ENCODE measurements around the gene HSPBP1. TPM values are rescaled to one million over a fixed set of nuclear protein-coding genes. Genes with fewer than 3 reads are reported as not detected.
A peak's percentile ranks its signal among the peaks of the same experiment; 100 is the strongest.

Gene HSPBP1
- total and polyA plus RNA-seq, 9 of the 15 experiments (the other 6 are each of a cell fraction or from before 2014, with no cell fraction given): 0.83 to 81.3 (median 21.8) TPM

DNA sequence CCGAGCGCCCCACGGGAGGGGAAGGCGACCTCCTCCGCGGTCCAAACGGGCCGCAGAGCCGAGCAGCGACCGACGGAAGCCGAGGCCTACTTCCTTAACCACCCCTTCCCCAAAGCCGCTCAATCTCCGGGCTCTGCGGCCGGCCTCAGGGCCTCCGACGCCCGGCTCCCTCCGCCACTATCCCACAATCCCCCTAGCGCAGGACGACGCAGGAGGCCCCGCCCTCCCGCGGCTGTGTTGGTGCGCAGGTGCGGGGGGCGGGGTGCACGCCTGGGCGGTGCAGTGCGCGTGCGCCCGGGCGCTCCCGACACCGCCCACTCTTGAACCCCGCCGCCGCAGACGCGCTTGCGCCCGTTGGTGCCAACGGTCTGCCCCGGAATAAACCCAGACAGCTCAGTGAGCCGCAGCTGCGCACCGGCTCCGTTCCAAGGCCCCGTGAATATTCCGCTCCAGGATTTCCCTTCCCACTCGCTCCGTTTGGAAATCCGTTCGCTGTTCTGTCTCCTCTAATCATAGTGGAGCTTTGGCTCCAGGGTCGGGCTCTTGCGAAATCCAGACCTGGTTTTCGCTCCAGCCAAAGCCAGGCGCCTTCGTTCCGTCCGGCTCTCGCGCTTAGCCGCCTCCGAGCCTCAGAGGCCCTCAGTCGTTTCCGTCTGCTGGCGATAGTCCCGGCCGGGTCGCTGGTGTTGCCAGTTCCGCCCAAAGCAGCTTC, 20.9 kb downstream of the HSPBP1 start, which contains the start of gene PPP6R1 (continued):
- TF ChIP-seq, protein P1, sequence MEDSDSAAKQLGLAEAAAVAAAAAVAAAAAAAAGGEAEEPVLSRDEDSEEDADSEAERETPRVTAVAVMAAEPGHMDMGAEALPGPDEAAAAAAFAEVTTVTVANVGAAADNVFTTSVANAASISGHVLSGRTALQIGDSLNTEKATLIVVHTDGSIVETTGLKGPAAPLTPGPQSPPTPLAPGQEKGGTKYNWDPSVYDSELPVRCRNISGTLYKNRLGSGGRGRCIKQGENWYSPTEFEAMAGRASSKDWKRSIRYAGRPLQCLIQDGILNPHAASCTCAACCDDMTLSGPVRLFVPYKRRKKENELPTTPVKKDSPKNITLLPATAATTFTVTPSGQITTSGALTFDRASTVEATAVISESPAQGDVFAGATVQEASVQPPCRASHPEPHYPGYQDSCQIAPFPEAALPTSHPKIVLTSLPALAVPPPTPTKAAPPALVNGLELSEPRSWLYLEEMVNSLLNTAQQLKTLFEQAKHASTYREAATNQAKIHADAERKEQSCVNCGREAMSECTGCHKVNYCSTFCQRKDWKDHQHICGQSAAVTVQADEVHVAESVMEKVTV (CRISPR knock-in tag; IDR thresholded peaks at IDR 0.05): peak; percentile 55
- TF ChIP-seq CBFA2T2 (conservative IDR thresholded peaks at IDR 0.05): peak; percentile 32; the same call in 1 of the 2 replicates
- no peak for TF ChIP-seq KAT8 (IDR thresholded peaks at IDR 0.05; ENCODE audit: low read depth)
- TF ChIP-seq ZHX1 (conservative IDR thresholded peaks at IDR 0.05; ENCODE audit: low read length): peak; percentile 82; the same call in 1 of the 2 replicates
- peak; percentile 86 for TF ChIP-seq GATAD2B (IDR thresholded peaks at IDR 0.05; ENCODE audit: borderline replicate concordance)
- TF ChIP-seq, protein P2, sequence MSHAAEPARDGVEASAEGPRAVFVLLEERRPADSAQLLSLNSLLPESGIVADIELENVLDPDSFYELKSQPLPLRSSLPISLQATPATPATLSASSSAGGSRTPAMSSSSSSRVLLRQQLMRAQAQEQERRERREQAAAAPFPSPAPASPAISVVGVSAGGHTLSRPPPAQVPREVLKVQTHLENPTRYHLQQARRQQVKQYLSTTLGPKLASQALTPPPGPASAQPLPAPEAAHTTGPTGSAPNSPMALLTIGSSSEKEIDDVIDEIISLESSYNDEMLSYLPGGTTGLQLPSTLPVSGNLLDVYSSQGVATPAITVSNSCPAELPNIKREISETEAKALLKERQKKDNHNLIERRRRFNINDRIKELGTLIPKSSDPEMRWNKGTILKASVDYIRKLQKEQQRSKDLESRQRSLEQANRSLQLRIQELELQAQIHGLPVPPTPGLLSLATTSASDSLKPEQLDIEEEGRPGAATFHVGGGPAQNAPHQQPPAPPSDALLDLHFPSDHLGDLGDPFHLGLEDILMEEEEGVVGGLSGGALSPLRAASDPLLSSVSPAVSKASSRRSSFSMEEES (CRISPR knock-in tag; IDR thresholded peaks at IDR 0.05): no peak
- no peak for TF ChIP-seq ZNF695 (CRISPR knock-in tag; IDR thresholded peaks at IDR 0.05)
- TF ChIP-seq ERF (CRISPR knock-in tag; IDR thresholded peaks at IDR 0.05): 0 out of 2 replicates have a peak, but pooled peaks have one; percentile 88
- peak; percentile 63; the same call in 1 of the 2 replicates for TF ChIP-seq PML (IDR thresholded peaks at IDR 0.05; ENCODE audit: low read length)
- TF ChIP-seq HMGXB4 (CRISPR knock-in tag; IDR thresholded peaks at IDR 0.05): peak; percentile 38; the same call in 1 of the 2 replicates
- TF ChIP-seq ZNF277 (CRISPR knock-in tag; IDR thresholded peaks at IDR 0.05; ENCODE audit: borderline replicate concordance): no peak
- TF ChIP-seq ZFP30 (CRISPR knock-in tag; IDR thresholded peaks at IDR 0.05; ENCODE audit: borderline replicate concordance): no peak
- no peak for TF ChIP-seq ZNF707 (CRISPR knock-in tag; conservative IDR thresholded peaks at IDR 0.05)
- TF ChIP-seq BRD4 (IDR thresholded peaks at IDR 0.05): peak; percentile 59; the same call in 1 of the 2 replicates
- TF ChIP-seq ZNF347 (CRISPR knock-in tag; IDR thresholded peaks at IDR 0.05; ENCODE audit: low read depth): no peak
- peak; percentile 93 for TF ChIP-seq TAF7 (tag; IDR thresholded peaks at IDR 0.05)
- 0 out of 4 replicates have a peak, but pooled peaks of 1 of the 2 experiments have one; percentile 10 for TF ChIP-seq MLLT1 (IDR thresholded peaks at IDR 0.05)
